NT2/D1 (cell line): Measurements from ENCODE around the gene SPECC1L.

Experiments
- SUZ12 ChIP-seq: IDR thresholded peaks from 2 replicates; pipeline ENCODE4 v1.6.1; 2011; ENCODE audit not compliant: insufficient read length, insufficient read depth; ENCODE audit errors: extremely low read depth
- ZNF274 ChIP-seq: IDR thresholded peaks from 2 replicates; pipeline ENCODE4 v1.6.1; 2011; ENCODE audit warnings: mild to moderate bottlenecking, low read depth, low read length

- TF ChIP-seq ZNF274 (no peak), SUZ12 (no peak)
Measured at GRCh38 chr22:24463071-24463760, 192.6 kb downstream of the SPECC1L start.
